Breast epithelium (tissue), 4 donors: ENCODE data around the gene RTEL1. TPM values are rescaled to one million over a fixed set of nuclear protein-coding genes. Genes with fewer than 3 reads are reported as not detected.

Source experiments
- DNase-seq, 2 donors: peaks; one replicate each; pipeline ENCODE4 v3.0.0-alpha.2; 2019; ENCODE audit warnings: low spot score in 2 of 2
- H3K27ac ChIP-seq, 2 donors: fragments of 200-600 bp; sonication (generic) in 1 of 2; one replicate each; pipeline ENCODE4 v1.5.1; 2016 to 2019; ENCODE audit warnings: mild to moderate bottlenecking in 1 of 2
- H3K27me3 ChIP-seq, 2 donors: fragments of 200-600 bp; sonication (generic) in 1 of 2; one replicate each; pipeline versions ENCODE4 v1.5.1 to v1.6.0; 2017 to 2019; ENCODE audit warnings: control low read depth in 1 of 2, mild to moderate bottlenecking in 1 of 2
- H3K36me3 ChIP-seq: fragments of 200-600 bp; one replicate; pipeline ENCODE4 v1.5.1; 2019
- H3K4me1 ChIP-seq, 2 donors: fragments of 200-600 bp; sonication (generic); one replicate each; pipeline ENCODE4 v1.5.1; 2016 to 2019; ENCODE audit warnings: control low read depth in 1 of 2
- H3K4me3 ChIP-seq, 3 donors: fragments of 200-600 bp; sonication (generic); 1 replicate in 2 of 3; 2 replicates in 1 of 3; pipeline ENCODE4 v1.5.1; 2016 to 2019; ENCODE audit warnings: mild to moderate bottlenecking in 3 of 3, moderate library complexity in 2 of 3
- H3K9me3 ChIP-seq, 2 donors: fragments of 200-600 bp; sonication (generic) in 1 of 2; one replicate each; pipeline ENCODE4 v1.5.1; 2016 to 2019; ENCODE audit warnings: control low read depth in 1 of 2
- POLR2A ChIP-seq: fragments of 450-650 bp; IDR thresholded peaks from one replicate; pipeline ENCODE4 v1.6.1; 2016; ENCODE audit warnings: antibody characterized with exemption, mild to moderate bottlenecking, moderate library complexity
- POLR2AphosphoS5 ChIP-seq, 3 donors: sonication (generic); formaldehyde crosslinking; IDR thresholded peaks; one replicate each; pipeline ENCODE4 v1.6.1; 2017; ENCODE audit warnings: antibody characterized with exemption in 3 of 3
- intact Hi-C: fragments of 100-400 bp; cut with DNase I; formaldehyde crosslinking; loops from one replicate; pipeline ENCODE4 v1.15.1; 2023; ENCODE audit warnings: low total_unique reads
- total RNA-seq, 3 donors: library from RNA; depleted of rRNA; stranded (reverse); fragments of >200 nt; gene quantifications; one replicate each; pipeline ENCODE4 v1.1.0, GENCODE V29; 2016
- TF ChIP-seq, protein P1 (sequence below), 3 donors: fragments of 450-650 bp; IDR thresholded peaks; one replicate each; pipeline ENCODE4 v1.5.1; 2016 to 2017; ENCODE audit warnings: antibody characterized with exemption in 3 of 3, mild to moderate bottlenecking in 3 of 3, moderate library complexity in 3 of 3

RTEL1 gene
- total RNA-seq, 3 donors from 2014 or later = 12.5 to 22.3 (median 15.1) TPM

DNA sequence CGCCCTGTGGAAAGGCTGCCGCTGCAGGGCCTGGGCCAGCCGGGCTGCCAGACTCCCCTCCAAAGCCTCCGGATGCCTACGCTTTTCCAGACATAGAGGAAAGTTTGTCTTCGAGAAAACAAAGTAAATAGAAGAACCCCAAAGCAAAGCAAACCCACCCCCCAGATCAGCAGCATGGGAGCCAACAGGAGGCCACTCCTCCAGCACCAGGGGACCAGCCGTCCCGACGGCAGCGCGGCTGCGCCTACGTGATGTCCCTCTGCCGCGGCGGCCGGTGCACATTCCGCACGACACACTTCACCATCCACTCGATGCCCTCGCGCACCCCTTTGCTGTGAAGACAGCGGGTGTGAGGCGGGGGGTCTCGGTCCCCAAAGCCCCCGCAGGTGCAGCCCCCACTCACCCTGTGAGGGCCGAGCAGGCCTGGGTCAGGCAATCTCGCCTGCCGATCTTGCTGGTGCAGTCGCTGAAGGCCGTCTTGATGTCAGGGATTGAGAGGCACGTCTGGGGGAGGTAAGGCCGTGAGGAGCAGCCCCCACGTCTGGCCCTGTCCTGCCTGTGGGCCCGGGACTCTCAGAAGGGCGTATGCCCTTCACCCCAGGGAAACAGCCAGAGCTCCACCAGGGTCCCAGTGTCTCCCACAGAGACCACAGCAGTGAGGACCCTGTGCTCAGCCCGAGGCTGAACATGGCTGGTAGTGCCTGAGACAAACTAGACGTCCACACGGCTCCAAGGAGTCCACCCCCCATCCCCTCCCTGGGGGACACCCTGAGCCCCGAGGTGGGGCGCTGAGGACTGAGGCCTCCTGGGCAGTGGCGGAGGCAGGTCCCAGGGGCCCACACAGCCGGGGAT lies 42.3 kb downstream of the RTEL1 start:
- peaks cover 5% of the 10 kb centered on the region for H3K36me3 ChIP-seq
- H3K27me3 ChIP-seq = no peaks in the 10 kb centered on the region
- peak overlapping the region in 1 of 2 donors; percentile 96 for H3K27ac ChIP-seq
- TF ChIP-seq, protein P1, sequence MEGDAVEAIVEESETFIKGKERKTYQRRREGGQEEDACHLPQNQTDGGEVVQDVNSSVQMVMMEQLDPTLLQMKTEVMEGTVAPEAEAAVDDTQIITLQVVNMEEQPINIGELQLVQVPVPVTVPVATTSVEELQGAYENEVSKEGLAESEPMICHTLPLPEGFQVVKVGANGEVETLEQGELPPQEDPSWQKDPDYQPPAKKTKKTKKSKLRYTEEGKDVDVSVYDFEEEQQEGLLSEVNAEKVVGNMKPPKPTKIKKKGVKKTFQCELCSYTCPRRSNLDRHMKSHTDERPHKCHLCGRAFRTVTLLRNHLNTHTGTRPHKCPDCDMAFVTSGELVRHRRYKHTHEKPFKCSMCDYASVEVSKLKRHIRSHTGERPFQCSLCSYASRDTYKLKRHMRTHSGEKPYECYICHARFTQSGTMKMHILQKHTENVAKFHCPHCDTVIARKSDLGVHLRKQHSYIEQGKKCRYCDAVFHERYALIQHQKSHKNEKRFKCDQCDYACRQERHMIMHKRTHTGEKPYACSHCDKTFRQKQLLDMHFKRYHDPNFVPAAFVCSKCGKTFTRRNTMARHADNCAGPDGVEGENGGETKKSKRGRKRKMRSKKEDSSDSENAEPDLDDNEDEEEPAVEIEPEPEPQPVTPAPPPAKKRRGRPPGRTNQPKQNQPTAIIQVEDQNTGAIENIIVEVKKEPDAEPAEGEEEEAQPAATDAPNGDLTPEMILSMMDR (IDR thresholded peaks at IDR 0.05) = no peak
- TF ChIP-seq POLR2AphosphoS5 (IDR thresholded peaks at IDR 0.05) (no peak), POLR2A (no peak)
- DNase-seq = peak in 1 of 2 donors; percentile 37
- H3K4me1 ChIP-seq = peaks cover 14 to 17% of the 10 kb centered on the region in 2 donors
- no peak overlapping the region for H3K4me3 ChIP-seq
- H3K9me3 ChIP-seq = no peaks in the 10 kb centered on the region
- intact Hi-C loops = no loop called here

DNA sequence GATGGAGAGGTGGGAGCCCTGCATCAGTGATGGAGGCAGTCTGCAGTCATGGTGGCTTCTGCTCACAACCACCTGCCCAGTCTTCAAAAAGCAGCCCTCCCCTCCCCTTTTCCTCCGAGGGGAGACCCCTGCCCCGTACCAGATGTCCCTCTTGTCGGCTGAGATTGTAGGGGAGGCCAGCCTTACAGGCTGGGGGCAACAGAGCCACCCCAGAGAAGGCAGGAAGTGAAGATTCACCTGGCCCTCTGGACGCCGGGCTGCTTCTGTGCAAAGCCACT lies 42.9 kb downstream of the RTEL1 start:
- Histone ChIP-seq H3K4me3 (no peak overlapping the region), H3K27me3 (no peaks in the 10 kb centered on the region), H3K27ac (peak overlapping the region in 1 of 2 donors; percentile 96), H3K4me1 (peaks cover 12 to 17% of the 10 kb centered on the region in 2 donors), H3K9me3 (no peaks in the 10 kb centered on the region), H3K36me3 (peaks cover 7% of the 10 kb centered on the region)
- intact Hi-C loops = no loop called here
- DNase-seq = peak in 1 of 2 donors; percentile 35
- TF ChIP-seq POLR2AphosphoS5 (IDR thresholded peaks at IDR 0.05) (no peak), POLR2A (no peak)
- TF ChIP-seq, protein P1 (IDR thresholded peaks at IDR 0.05) = no peak

DNA sequence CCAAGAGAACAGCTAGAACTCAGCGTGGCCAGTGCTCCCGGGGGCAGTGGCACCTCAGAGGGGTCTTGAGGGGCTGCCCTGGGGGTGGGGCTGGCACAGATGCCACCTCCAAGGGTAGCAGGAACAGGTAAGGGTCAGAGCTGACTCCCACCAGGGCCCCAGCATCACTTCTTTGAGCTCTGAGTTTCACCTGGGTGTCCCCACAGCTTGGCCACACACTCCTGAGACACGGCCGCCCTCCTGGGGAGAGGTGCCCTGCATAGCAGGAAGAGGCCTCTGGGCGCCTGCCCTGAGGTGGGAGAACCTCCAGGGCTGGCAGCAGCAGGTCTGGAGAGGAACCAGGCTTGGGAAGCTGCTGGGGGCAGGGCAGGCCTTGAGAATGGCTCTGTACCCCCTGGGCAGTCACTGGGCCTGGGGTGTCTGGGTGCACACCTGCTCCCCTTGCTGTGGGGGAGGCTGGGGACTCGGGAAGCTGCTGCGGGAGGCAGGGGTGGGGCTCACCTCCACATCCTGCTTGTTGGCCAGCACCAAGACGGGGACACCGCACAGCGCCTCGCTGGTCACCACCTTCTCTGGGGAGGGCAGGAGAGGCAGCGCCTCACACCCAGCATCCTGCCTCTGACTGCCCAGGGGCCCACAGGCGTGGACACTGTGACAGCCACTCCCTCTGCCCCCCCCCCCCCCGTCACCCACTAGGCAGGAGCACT lies 43.4 kb downstream of the RTEL1 start:
- Histone ChIP-seq H3K9me3 (no peaks in the 10 kb centered on the region), H3K27me3 (no peaks in the 10 kb centered on the region), H3K36me3 (peaks cover 7% of the 10 kb centered on the region), H3K4me1 (peaks cover 16 to 17% of the 10 kb centered on the region in 2 donors), H3K27ac (peak overlapping the region in 1 of 2 donors; percentile 48), H3K4me3 (no peak overlapping the region)
- DNase-seq = peak in 1 of 2 donors; percentile 40
- intact Hi-C loops = no loop called here
- no peak for TF ChIP-seq POLR2A
- TF ChIP-seq, protein P1 (IDR thresholded peaks at IDR 0.05) = no peak
- TF ChIP-seq POLR2AphosphoS5 (IDR thresholded peaks at IDR 0.05) = no peak

DNA sequence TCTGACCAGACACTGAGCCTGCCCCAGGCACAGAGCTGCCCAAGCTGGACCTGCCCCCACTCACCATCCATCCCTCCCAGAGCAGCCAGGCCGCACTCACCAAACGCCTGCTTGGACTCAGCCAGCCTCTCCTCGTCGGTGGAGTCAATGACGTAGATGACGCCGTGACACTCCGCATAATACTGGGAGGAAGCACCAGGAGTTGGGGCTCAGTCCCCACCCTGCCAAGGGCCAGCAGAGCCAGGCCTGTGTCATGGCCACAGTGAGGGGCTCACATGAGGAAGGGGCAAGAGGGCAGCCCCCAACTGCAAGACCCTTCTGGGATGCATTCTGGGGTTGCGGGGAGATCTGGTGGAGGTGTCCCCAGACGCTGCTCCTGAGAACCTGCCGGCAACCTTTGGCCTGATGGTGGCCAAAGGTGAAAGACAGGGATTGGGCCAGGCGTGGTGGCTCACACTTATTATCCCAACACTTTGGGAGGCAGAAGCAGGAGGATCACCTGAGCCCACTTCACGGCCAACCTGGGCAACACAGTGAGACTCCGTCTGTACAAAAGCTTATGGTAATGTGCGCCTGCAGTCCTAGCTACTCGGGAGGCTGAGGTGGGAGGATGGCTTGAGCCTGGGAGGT lies 44.0 kb downstream of the RTEL1 start:
- Histone ChIP-seq H3K27ac (no peak overlapping the region), H3K27me3 (no peaks in the 10 kb centered on the region), H3K4me3 (no peak overlapping the region), H3K36me3 (peaks cover 7% of the 10 kb centered on the region), H3K4me1 (peaks cover 16 to 17% of the 10 kb centered on the region in 2 donors), H3K9me3 (no peaks in the 10 kb centered on the region)
- TF ChIP-seq POLR2AphosphoS5 (IDR thresholded peaks at IDR 0.05) = no peak
- TF ChIP-seq, protein P1 (IDR thresholded peaks at IDR 0.05) = no peak
- no peak for TF ChIP-seq POLR2A
- intact Hi-C loops = no loop called here
- DNase-seq = no peak
